ENCODE results near the gene LIPK.

DNA sequence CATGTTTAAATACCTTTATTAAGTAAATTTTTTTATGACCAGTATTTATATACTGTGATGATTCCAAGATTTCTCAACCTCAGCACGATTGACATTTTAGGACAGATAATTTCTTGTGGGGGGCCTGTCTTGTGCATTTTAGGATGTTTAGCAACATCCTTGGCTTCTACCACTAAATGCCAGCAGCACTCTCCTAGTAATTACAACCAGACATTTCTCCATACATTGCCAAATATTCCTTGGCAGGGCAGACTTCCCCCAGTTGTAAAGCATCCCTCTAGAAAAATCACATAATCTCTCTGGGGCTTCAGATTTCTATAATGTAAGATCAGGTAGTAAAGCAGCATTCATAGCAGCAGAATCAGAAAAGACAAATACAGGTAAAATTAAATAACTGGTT lies 88.7 kb downstream of the LIPK start:
- TF ChIP-seq, protein P1, sequence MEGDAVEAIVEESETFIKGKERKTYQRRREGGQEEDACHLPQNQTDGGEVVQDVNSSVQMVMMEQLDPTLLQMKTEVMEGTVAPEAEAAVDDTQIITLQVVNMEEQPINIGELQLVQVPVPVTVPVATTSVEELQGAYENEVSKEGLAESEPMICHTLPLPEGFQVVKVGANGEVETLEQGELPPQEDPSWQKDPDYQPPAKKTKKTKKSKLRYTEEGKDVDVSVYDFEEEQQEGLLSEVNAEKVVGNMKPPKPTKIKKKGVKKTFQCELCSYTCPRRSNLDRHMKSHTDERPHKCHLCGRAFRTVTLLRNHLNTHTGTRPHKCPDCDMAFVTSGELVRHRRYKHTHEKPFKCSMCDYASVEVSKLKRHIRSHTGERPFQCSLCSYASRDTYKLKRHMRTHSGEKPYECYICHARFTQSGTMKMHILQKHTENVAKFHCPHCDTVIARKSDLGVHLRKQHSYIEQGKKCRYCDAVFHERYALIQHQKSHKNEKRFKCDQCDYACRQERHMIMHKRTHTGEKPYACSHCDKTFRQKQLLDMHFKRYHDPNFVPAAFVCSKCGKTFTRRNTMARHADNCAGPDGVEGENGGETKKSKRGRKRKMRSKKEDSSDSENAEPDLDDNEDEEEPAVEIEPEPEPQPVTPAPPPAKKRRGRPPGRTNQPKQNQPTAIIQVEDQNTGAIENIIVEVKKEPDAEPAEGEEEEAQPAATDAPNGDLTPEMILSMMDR (IDR thresholded peaks at IDR 0.05; ENCODE audit: low read depth, low read length, poor library complexity, severe bottlenecking) = no peak
- no peak for TF ChIP-seq EZH2phosphoT487 (IDR thresholded peaks at IDR 0.05; ENCODE audit: borderline replicate concordance, low read length)

Data from DOHH2 (cell line).